ENCODE measurements around the gene CACNB1. TPM values are rescaled to one million over a fixed set of nuclear protein-coding genes. Genes with fewer than 3 reads are reported as not detected.

CACNB1 gene
- total RNA-seq, 1 donor from 2014 or later: 147 TPM

Other genes starting within 250 kb of the CACNB1 start
- not detected for gene FBXO47, start 230.3 kb downstream of the CACNB1 start, total RNA-seq
- 13.1 TPM for gene PLXDC1, start 46.0 kb downstream of the CACNB1 start, total RNA-seq
- gene ARL5C, start 31.5 kb downstream of the CACNB1 start, total RNA-seq: not detected
- 1,626 TPM for gene RPL19, start 2.6 kb upstream of the CACNB1 start, total RNA-seq
- 0.41 TPM for gene STAC2, start 28.3 kb upstream of the CACNB1 start, total RNA-seq
- gene FBXL20, start 204.0 kb upstream of the CACNB1 start, total RNA-seq: 17.6 TPM